Endothelial cell (in vitro differentiated cells): ENCODE results near the gene LSAMP. TPM values are rescaled to one million over a fixed set of nuclear protein-coding genes. Genes with fewer than 3 reads are reported as not detected.

ENCODE experiments used
- DNase-seq: peaks from one replicate; pipeline ENCODE4 v3.0.0; 2021; ENCODE audit warnings: low spot score
- H3K27ac Mint-ChIP-seq: one replicate; pipeline ENCODE4 v1.8.0; 2021; ENCODE audit warnings: mixed read lengths, inconsistent platforms; ENCODE audit not compliant: unreplicated experiment
- H3K27me3 Mint-ChIP-seq: one replicate; pipeline ENCODE4 v1.8.0; 2021; ENCODE audit warnings: mild to moderate bottlenecking, moderate library complexity, mixed read lengths, inconsistent platforms; ENCODE audit not compliant: unreplicated experiment
- H3K36me3 Mint-ChIP-seq: one replicate; pipeline ENCODE4 v1.8.0; 2021; ENCODE audit warnings: mild to moderate bottlenecking, low read depth, mixed read lengths, inconsistent platforms; ENCODE audit not compliant: unreplicated experiment
- H3K4me1 Mint-ChIP-seq: one replicate; pipeline ENCODE4 v1.8.0; 2021; ENCODE audit warnings: mild to moderate bottlenecking, mixed read lengths, inconsistent platforms; ENCODE audit not compliant: unreplicated experiment
- H3K4me3 Mint-ChIP-seq: one replicate; pipeline ENCODE4 v1.8.0; 2021; ENCODE audit warnings: mild to moderate bottlenecking, mixed read lengths, inconsistent platforms; ENCODE audit not compliant: unreplicated experiment
- H3K9me3 Mint-ChIP-seq: one replicate; pipeline ENCODE4 v1.8.0; 2021; ENCODE audit warnings: mixed read lengths, inconsistent platforms; ENCODE audit not compliant: unreplicated experiment
- CTCF ChIP-seq: fragments of 200-600 bp; sonication (generic); IDR thresholded peaks from one replicate; pipeline ENCODE4 v1.5.0; 2021; ENCODE audit warnings: antibody characterized with exemption; ENCODE audit not compliant: unreplicated experiment
- total RNA-seq: library from RNA; stranded (reverse); fragmentation: NEBNext Ultra II Directional; extraction: Animal tissue kit (Norgen Biotek cat#: 25700); gene quantifications from one replicate; pipeline ENCODE4 v1.2.1, GENCODE V29; 2021; ENCODE audit not compliant: unreplicated experiment

Gene LSAMP
- total RNA-seq, 1 donor from 2014 or later, result 6.1 TPM

GRCh38 chr3:116056280-116056679 is 389.0 kb downstream of the LSAMP start:
- no peaks in the 10 kb centered on the region for H3K27me3 Mint-ChIP-seq
- no peak overlapping the region for H3K27ac Mint-ChIP-seq
- no peaks in the 10 kb centered on the region for H3K36me3 Mint-ChIP-seq
- H3K4me1 Mint-ChIP-seq, result peaks cover 8% of the 10 kb centered on the region
- H3K4me3 Mint-ChIP-seq, result no peak overlapping the region
- no peak for TF ChIP-seq CTCF
- no peak for DNase-seq
- H3K9me3 Mint-ChIP-seq, result no peaks in the 10 kb centered on the region

- H3K4me3 Mint-ChIP-seq, result no peak overlapping the region
- no peak overlapping the region for H3K27ac Mint-ChIP-seq
- no peaks in the 10 kb centered on the region for H3K4me1 Mint-ChIP-seq
- DNase-seq, result no peak
- no peaks in the 10 kb centered on the region for H3K27me3 Mint-ChIP-seq
- H3K9me3 Mint-ChIP-seq, result no peaks in the 10 kb centered on the region
- TF ChIP-seq CTCF, result no peak
- no peaks in the 10 kb centered on the region for H3K36me3 Mint-ChIP-seq
These were observed 392.3 kb downstream of the LSAMP start for GRCh38 chr3:116053017-116053416.

GRCh38 chr3:116052602-116053001 is 392.7 kb downstream of the LSAMP start:
- H3K27me3 Mint-ChIP-seq, result no peaks in the 10 kb centered on the region
- H3K4me3 Mint-ChIP-seq, result no peak overlapping the region
- H3K27ac Mint-ChIP-seq, result no peak overlapping the region
- H3K36me3 Mint-ChIP-seq, result no peaks in the 10 kb centered on the region
- H3K4me1 Mint-ChIP-seq, result no peaks in the 10 kb centered on the region
- no peaks in the 10 kb centered on the region for H3K9me3 Mint-ChIP-seq
- DNase-seq, result no peak
- no peak for TF ChIP-seq CTCF

GRCh38 chr3:116051586-116051985 is 393.7 kb downstream of the LSAMP start:
- no peak for DNase-seq
- Mint-ChIP-seq H3K9me3 (no peaks in the 10 kb centered on the region), H3K4me3 (no peak overlapping the region), H3K27ac (no peak overlapping the region), H3K36me3 (no peaks in the 10 kb centered on the region), H3K4me1 (no peaks in the 10 kb centered on the region), H3K27me3 (no peaks in the 10 kb centered on the region)
- no peak for TF ChIP-seq CTCF

- no peaks in the 10 kb centered on the region for H3K36me3 Mint-ChIP-seq
- no peak for TF ChIP-seq CTCF
- DNase-seq, result no peak
These were observed 394.2 kb downstream of the LSAMP start for GRCh38 chr3:116051040-116051439.

More at GRCh38 chr3:116051040-116051439, 394.2 kb downstream of the LSAMP start:
- H3K9me3 Mint-ChIP-seq, result no peaks in the 10 kb centered on the region
- H3K27ac Mint-ChIP-seq, result no peak overlapping the region
- no peaks in the 10 kb centered on the region for H3K4me1 Mint-ChIP-seq
- H3K27me3 Mint-ChIP-seq, result no peaks in the 10 kb centered on the region
- no peak overlapping the region for H3K4me3 Mint-ChIP-seq
